ENCODE results near the gene COMTD1. TPM values are rescaled to one million over a fixed set of nuclear protein-coding genes. Genes with fewer than 3 reads are reported as not detected.

The COMTD1 gene
- total RNA-seq: 10 to 100 TPM in 3 of 4 donors, 1 to 10 TPM in 1; 6.7 to 29.0 (median 21.7) TPM

DNA sequence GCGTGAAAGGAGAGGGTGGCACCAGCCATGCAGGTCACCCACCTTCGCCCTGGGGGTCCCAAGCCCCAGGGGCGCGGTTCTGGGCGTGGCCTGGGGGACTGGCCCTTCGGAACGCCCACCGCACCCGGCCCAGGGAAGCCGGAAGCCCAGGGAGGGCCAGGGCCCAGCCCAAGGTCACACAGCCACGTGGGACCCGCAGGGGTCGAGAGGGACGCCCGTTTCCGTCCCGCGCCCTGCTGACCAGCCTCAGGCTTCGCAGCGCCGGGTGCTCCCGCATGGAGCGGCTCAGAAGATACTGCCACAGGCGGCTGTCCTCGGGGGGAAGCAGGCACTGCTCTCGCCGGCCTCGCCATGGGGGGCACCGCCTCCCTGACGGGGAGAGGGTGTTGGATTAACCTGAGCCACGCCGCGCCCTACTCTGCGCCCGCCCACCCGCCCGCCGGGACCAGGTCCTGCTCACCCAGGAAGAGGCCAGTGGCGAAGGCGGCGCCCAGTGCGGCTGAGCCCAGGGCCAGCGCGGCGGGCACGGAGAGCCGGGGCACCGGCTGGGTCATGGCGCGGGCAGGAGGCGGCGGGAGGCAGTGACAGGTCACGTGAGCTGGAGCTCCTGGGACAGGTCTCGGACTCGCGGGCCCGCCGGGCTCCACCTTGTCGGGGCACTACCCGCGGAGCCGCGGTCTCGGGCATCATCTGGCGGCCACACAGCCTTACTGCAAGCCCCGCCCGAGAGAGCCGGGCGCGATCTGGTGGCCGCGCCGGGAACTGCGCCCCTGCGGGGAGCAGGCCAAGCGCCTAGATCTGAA, at the start of gene COMTD1:
Gene COMTD1, minus strand, starts transcription at position 583 of the 803 bp plus-strand sequence. Its CDS starts 29 bp downstream, at position 554.
- TF ChIP-seq, protein P1, sequence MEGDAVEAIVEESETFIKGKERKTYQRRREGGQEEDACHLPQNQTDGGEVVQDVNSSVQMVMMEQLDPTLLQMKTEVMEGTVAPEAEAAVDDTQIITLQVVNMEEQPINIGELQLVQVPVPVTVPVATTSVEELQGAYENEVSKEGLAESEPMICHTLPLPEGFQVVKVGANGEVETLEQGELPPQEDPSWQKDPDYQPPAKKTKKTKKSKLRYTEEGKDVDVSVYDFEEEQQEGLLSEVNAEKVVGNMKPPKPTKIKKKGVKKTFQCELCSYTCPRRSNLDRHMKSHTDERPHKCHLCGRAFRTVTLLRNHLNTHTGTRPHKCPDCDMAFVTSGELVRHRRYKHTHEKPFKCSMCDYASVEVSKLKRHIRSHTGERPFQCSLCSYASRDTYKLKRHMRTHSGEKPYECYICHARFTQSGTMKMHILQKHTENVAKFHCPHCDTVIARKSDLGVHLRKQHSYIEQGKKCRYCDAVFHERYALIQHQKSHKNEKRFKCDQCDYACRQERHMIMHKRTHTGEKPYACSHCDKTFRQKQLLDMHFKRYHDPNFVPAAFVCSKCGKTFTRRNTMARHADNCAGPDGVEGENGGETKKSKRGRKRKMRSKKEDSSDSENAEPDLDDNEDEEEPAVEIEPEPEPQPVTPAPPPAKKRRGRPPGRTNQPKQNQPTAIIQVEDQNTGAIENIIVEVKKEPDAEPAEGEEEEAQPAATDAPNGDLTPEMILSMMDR (IDR thresholded peaks at IDR 0.05; ENCODE audit: low read depth): no peak

DNA sequence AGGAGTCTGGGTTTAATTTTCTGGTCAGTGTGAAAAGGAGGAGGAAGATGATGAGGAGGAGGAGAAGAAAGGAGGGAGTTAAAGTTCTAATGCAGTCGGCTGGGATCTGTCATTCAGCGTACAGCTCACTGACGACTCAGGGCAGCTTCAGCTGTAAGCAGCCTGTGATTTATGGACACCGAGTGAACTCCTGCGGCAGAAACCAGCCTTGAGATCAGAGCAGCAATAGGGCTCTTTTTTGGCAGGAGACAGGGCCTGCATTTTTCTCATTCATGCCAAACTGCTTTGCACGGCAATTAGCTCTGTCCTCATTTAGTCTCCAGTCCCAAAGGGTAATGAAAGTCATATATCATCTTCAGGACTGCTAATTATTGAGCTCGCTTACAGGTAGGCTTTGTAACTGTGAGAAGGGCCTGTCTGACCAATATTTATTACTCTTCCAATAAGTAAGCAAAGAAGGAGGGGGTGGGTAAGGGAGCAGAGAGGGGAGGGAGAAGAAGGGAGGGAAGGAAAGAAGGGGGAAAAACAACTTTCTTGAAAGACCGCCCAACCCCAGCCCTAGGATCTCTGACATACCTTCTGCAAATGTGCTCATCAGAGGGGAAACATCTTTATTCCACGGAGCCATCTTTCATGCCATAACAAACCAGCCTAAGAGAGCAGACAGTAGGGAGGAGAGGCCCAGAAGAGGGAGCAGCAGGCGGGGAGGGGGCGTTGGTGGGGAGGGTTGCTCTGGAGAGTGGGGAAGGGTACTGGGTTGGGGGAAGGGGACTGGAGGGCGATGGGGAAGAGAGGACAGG, 48.1 kb upstream of the COMTD1 start:
- TF ChIP-seq, protein P1 (IDR thresholded peaks at IDR 0.05; ENCODE audit: low read depth): no peak

DNA sequence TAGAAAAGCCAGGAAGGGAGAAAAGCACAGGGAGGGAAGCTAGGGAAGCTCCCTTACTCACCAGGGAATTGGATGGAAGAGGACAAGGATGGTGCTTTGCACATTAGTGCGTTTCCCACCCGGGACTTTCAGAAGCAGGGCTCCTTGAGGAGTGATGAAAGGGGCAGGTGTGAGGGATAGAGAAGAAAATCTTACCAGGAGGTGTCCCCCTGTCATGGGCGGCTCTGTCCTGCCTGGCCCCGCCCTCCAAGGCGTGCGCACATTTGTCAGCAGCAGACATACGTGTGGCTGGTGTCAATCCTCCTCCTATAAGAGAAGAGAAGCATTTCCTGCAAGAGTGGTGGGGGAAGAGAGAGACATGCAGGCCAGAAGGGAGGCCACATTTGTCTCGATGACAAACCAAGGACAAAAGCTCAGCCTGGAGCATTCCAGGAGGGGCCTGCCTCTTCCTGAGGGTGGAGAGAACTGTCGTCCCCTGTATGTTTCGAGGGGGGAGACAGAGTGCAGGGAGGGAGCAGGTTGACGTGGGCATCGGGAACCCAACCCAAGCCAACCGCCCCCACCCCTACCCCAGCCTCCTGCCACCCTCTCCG, 47.4 kb upstream of the COMTD1 start:
- TF ChIP-seq, protein P1 (IDR thresholded peaks at IDR 0.05; ENCODE audit: low read depth): no peak

DNA sequence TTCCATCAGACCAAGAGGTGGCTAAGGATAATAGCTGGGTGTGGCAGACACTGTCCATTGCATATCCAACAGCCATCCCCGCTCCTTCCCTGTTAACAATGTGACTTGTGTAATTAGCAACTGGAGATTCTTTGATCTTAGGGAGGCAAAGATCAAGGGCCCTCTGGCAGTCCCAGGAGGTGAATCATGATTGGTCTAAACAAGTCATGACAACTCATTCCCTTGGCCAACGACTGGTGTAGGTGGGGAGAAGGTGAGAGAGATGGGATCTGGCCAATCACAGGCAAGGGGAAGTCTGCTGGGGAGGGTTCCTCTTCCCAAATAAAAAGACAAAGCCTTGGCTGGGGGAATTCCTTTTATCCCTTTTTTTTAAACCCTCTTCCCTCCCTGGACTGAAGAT, 46.2 kb upstream of the COMTD1 start:
- TF ChIP-seq, protein P1 (IDR thresholded peaks at IDR 0.05; ENCODE audit: low read depth): no peak

DNA sequence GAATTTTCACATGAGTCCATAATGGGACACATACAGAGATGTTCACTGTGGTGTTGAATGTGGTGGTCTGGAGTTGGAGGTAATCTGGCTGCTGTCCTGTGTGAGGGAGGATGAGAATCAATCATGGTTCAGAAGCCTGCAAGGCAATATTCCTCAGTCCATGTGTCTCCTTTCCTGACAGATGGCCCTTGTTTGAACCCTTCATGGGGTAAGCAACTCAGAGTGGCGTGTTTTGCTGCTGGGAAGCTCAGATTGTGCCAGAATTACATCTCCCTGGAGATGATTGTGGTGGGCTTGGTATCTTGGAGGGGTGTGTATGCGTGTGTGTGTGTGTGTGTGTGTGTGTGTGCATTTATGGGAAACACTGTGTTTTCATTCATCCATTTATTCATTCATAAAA, 44.5 kb upstream of the COMTD1 start:
- TF ChIP-seq, protein P1 (IDR thresholded peaks at IDR 0.05; ENCODE audit: low read depth): no peak

DNA sequence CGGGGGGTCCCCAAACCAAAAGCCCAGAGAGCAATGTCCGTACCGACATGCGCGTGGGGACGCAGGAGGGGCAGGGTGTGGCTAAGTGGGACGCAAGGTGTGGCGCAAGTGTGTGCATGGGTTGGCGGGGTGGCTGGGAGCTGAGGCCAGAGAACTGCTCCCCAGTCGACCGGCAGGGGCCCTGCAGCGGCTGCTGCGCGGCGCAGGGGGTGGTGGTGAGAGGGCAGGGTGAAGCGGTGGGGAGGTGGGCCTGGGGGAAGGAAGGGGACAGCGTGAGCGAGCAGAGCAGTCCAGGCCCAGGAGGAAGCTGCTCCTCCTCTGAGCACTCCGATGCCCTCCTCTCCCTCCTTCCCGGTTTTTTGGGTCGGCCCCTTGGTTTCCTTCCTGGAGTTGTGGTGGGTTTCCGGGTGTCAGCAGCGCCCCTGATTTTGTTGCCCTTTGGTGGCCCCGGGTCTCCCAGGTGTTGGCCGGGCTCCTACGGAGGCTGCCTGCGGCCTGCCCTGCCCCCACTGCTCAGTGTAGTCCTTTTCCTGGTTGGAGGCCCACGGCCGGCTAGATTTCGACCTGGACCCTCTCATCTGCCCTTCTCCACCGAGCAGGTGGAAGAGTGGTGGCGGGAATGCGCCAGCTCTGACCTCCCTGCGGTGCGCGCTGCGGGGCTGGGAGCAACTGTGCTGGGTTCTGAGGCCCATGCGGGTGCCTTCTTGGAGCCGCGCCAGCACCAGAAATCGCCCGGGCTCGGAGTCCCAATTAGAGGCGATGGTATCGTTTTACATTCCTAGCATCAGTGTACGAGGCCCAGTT, 40.5 kb upstream of the COMTD1 start:
- TF ChIP-seq, protein P1 (IDR thresholded peaks at IDR 0.05; ENCODE audit: low read depth): no peak
